Activated gamma-delta T cell treated with Interleukin-2 at 50 U/mL for 16 hours (primary cell): ENCODE data around the gene GRIN2A.

Source experiments
- DNase-seq: peaks from one replicate; pipeline ENCODE4 v3.0.0-alpha.2; 2020

GRIN2A gene

DNA sequence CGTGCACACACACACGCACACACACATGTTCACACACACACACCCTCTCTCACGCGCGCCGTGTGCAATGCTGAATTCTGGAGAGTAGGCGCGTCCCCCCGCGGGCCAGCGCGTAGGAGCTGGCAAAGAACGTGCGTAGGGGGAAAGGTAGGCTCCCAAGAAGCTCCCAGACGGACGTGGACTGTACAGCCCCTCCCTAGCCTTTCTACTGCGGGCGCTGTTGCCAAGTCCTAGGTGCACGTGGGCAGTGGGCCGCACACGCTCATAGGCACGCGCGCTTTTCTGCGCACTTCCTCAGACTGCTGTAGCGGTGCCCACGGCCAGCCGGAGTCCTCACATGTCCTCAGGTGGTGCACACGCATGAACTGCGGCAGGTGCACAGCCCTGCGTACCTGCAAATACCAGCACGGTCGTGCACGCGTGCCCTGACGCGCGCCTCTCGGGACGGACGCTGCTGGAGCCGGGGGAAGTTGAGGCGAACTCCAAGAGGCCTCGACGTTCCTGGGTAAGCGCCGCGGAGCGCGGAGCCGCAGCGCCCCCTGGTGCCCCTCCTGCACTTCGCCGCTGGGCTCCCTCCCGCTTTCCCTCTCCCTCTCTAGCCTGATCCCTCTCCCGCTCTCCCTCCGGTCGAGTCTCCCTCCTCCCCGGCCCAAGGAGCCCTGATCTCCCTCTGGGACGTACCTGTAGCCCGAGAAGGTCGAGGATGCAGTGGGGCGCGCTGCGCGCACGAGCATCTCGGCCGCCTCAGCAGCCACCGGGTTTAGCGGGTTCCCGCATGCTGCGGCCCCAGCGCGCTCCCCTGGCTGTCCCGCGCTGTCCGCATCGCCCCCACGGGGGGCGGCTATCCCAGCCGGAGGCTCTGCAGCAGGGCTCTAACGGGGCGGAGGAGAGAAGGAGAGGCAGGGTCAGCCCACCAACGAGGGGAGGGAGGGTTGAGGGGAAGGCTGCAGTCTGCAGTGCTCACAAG, 749 bp downstream of the GRIN2A start:
- peak; percentile 5 for DNase-seq

GRCh38 chr16:10180771-10181163, 1.5 kb downstream of the GRIN2A start:
- DNase-seq, result no peak

GRCh38 chr16:10180042-10180770, 2.0 kb downstream of the GRIN2A start:
- DNase-seq, result no peak

GRCh38 chr16:10178526-10178925, 3.7 kb downstream of the GRIN2A start:
- DNase-seq, result no peak

DNA sequence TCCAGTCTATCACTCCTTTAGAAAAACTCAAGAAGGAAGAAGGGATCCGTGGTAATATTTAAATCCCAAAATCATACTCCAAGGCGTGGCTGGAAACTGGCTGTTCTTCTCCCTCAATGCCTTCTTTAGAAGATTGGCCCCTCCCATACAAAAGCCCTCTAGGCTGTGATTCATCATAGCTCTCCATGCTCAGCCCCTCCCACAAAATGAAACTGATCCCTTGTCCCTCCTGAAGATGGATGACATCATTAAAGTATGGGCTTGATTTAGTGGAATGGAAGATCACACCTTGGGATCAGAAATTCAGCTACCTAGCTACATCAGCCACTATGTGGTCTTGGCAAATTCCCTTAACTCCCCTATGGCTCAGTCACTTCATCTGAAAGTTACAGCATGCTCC, 4.1 kb downstream of the GRIN2A start:
- DNase-seq, result no peak

GRCh38 chr16:10172848-10173655, 9.2 kb downstream of the GRIN2A start:
- DNase-seq, result no peak

- no peak for DNase-seq
These were observed 11.0 kb downstream of the GRIN2A start for GRCh38 chr16:10171221-10171620.

- no peak for DNase-seq
These were observed 12.3 kb downstream of the GRIN2A start for GRCh38 chr16:10169904-10170410.

DNA sequence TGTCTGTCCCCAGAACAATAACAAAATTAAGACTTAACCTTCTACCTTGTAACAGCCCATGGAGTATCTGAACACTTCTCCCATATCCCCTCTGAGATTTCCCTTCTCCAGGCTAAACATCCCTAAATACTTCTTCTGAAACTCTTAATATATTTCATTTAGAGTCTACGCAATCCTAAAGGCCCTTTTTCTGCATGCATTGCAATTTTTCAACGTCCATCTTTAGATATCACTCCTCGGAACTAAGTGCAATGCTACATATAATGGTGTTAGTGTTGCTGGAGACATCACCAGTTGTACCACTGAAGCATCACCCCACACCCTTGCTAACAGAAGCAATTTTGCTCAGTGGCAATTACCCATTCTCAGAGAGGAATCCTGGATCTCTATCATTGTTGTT, 13.2 kb downstream of the GRIN2A start:
- DNase-seq, result no peak

- DNase-seq, result no peak
These were observed 14.0 kb downstream of the GRIN2A start for GRCh38 chr16:10168258-10168657.

DNA sequence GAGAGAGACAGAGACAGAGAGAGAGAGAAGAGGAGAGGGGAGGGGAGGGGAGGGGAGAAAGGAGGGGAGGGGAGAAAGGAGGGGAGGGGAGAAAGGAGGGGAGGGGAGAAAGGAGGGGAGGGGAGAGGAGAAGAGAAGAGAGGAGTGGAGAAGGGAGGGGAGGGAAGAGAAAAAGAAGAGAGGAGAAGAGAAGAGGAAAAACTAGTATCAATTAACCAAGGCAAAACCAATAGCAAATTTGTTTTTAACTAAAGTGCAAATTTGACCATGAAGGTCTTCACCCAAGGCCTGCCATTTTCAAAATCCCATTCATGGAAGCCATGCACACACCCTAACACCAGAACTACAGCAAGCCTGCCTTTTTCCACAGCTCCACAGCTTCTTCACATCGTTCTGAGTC, 16.6 kb downstream of the GRIN2A start:
- DNase-seq, result no peak

DNA sequence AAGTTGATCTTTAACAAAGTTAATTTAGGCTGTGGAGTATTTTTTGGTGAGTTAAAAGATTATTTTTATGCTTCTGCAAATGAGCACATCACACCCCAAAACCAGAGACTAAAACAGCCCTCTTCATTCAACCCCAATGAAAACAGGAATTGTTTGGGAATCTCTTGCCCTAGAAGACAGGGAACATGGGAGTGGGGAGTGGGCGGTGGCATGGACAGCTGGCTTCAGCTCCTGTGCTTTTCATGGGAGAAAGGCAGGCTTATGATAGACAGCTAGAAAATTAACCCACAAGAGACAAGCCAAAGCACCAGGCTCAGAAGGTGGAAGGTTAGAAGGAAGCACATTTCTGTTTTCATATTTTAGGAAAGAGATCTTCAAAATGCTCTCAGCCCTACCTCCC, 19.2 kb downstream of the GRIN2A start:
- DNase-seq, result no peak

- no peak for DNase-seq
These were observed 26.1 kb downstream of the GRIN2A start for GRCh38 chr16:10156099-10156498.

DNA sequence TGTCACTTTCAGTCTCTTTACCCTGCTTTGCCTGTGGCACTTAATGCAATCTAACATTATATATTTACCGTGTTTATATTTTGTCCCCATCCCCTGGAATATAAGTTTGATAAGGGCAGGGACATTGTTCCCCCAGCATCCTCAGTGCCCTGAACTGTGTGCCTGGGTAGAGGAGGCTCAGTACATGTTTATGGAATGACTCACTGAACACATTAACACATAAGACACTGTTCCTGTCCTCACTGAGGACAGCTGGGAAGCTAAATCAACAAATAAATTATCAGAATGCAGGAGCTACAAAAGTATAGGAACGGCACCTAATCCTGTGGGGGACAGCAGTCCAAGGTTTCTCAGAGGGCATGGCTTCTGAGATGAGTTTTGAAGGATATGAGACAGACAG, 27.8 kb downstream of the GRIN2A start:
- DNase-seq, result no peak

DNA sequence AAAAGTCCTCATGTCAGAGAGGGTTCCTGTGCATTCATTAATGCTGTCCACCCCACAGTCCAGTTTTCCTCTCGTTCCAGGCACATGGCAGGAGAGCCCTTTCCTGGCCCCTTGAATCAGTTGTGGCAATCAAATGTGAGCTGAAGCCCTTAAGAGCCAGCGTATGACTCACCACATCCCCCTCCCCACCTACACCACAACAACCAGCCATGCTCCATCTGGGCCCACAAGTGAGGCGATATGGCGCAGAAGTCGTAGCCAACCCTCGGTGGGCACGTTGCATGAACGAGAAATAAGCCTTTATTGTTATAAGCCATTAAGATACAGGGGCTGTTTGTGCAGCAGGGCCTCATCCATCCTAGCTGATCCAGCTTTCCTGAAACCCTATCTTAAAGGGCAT, 28.2 kb downstream of the GRIN2A start:
- no peak for DNase-seq

DNA sequence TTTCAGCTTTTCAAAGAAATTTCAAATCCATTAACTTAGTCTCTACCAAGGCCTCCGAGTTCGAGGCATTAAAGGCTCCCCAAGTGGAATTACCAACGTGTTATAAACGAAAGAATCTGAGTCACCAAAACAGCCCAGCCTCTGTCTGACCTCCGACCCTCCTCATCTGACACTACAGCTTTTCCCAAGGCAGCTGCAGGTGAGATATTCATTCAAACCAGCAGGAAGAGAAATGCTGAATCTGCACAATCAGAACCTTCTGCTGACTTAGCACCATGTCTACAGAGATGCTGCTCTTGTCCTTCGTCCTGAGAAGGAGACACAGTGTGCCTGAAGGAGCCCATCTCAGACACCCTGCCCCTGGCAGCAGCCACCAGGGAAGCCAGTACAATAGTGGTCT, 30.5 kb downstream of the GRIN2A start:
- DNase-seq, result no peak

DNA sequence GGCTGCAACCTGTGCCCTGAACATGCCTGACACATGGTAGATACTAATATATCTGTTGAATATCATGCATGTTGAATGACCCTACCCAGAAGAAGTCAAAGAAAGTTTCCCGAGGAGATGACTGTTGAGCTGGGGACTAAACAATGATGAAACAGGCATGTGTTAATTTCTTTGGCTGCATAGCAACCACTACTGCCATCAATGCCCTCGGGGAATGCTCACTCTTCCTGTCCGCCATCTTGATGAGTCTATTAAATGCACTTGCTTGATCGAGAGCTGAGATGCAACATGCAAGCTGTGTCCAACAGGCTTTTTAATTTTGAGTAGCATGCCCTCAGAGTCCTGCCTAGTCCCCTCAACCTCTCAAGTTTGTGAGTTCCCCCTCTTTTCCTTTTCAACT, 31.3 kb downstream of the GRIN2A start:
- no peak for DNase-seq

- DNase-seq, result no peak
These were observed 36.6 kb downstream of the GRIN2A start for GRCh38 chr16:10145542-10146035.

DNA sequence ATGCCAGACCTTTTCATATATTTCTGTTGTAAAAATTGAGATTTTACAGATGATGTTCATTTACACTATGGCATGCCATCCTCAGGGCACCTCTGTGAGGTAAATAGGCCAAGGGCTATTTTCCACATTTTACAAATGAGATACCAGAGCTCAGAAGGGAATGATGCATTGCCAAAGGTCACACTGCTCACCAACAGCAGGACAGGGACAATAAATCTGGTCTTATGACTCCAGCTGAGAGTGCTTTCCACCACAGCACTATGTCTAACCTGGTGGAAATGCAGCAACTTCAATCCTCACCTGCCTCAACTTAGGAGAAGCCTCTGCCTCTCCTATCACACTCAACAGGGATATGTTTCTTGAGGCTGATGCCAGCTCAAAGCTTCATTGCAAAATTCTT, 40.6 kb downstream of the GRIN2A start:
- DNase-seq, result no peak

DNA sequence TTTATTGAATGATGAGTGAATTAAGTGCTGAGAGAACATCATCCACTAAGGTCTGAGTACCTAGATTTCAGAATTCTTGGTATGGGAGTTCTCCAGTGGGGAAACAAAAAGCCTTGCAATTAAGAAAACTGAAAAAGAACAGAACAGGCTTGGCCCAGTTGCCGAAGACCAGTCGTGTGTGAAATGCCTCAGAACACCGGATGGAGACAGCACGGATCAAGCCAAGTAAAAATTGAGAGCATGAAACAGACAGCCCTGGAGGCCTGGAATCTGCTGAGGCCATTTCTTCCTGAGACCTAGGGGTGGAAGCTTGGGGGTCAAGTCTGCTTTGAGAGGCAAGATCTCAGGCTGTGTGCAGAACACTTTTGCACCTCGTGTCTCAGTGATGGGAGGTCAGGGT, 43.3 kb downstream of the GRIN2A start:
- DNase-seq, result no peak

- no peak for DNase-seq
These were observed 44.9 kb downstream of the GRIN2A start for GRCh38 chr16:10137341-10137740.

DNA sequence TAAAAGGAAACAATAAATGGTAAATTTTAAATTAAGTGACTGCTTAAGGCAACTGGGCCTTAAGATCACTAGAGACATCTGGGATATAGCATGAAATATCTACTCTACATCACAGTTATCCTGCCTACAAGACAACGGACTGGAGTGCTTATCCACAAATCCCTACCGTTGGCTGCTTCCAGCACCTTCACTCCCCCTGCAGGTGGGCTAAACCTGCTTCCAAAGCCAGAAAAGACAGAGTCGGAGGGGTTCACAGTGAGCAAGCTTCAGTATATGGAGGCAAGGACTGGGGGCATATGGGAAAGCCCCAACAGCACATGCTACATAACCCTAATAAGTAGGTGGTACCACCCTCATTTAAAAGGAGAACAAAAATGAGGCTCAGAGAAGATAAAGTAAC, 45.3 kb downstream of the GRIN2A start:
- no peak for DNase-seq

GRCh38 chr16:10130538-10130937, 51.7 kb downstream of the GRIN2A start:
- no peak for DNase-seq
